ENCODE results near the gene LCN6. TPM values are rescaled to one million over a fixed set of nuclear protein-coding genes. Genes with fewer than 3 reads are reported as not detected.

The LCN6 gene
- total and polyA plus RNA-seq, 9 of the 15 experiments (the other 6 are each of a cell fraction or from before 2014, with no cell fraction given), result 0.10 to 0.45 (median 0.37) TPM; not detected in 5

- no peak for TF ChIP-seq EP300 (IDR thresholded peaks at IDR 0.05; ENCODE audit: low read length)
- no peak for TF ChIP-seq NUFIP1 (IDR thresholded peaks at IDR 0.05; ENCODE audit: partially characterized antibody)
- TF ChIP-seq, protein P1, sequence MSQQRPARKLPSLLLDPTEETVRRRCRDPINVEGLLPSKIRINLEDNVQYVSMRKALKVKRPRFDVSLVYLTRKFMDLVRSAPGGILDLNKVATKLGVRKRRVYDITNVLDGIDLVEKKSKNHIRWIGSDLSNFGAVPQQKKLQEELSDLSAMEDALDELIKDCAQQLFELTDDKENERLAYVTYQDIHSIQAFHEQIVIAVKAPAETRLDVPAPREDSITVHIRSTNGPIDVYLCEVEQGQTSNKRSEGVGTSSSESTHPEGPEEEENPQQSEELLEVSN (IDR thresholded peaks at IDR 0.05; ENCODE audit: borderline replicate concordance in 1 of 2, extremely low read depth in 1 of 2, insufficient read depth in 1 of 2, insufficient read length in 1 of 2, low read depth in 1 of 2, low read length in 1 of 2, poor library complexity in 1 of 2, severe bottlenecking in 1 of 2), result no peak
- TF ChIP-seq XRCC5 (IDR thresholded peaks at IDR 0.05; ENCODE audit: low read depth, low read length), result 0 out of 2 replicates have a peak, but pooled peaks have one; percentile 27
- TF ChIP-seq GATA2 (CRISPR knock-in tag; IDR thresholded peaks at IDR 0.05), result no peak
- TF ChIP-seq, protein P2, sequence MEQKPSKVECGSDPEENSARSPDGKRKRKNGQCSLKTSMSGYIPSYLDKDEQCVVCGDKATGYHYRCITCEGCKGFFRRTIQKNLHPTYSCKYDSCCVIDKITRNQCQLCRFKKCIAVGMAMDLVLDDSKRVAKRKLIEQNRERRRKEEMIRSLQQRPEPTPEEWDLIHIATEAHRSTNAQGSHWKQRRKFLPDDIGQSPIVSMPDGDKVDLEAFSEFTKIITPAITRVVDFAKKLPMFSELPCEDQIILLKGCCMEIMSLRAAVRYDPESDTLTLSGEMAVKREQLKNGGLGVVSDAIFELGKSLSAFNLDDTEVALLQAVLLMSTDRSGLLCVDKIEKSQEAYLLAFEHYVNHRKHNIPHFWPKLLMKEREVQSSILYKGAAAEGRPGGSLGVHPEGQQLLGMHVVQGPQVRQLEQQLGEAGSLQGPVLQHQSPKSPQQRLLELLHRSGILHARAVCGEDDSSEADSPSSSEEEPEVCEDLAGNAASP (IDR thresholded peaks at IDR 0.05), result no peak
- no peak for TF ChIP-seq PTTG1 (tag; IDR thresholded peaks at IDR 0.05; ENCODE audit: low read depth)
- no peak for TF ChIP-seq CREM (IDR thresholded peaks at IDR 0.05; ENCODE audit: low read depth)
- no peak for TF ChIP-seq SMAD1 (IDR thresholded peaks at IDR 0.05; ENCODE audit: low read depth, low read length, partially characterized antibody)
- TF ChIP-seq ZNF3 (CRISPR knock-in tag; IDR thresholded peaks at IDR 0.05), result no peak
- no peak for TF ChIP-seq NCOA6 (IDR thresholded peaks at IDR 0.05)
- no peak for TF ChIP-seq CCAR2 (IDR thresholded peaks at IDR 0.05; ENCODE audit: low read depth, low read length)
- TF ChIP-seq POLR2G (IDR thresholded peaks at IDR 0.05; ENCODE audit: low read depth, low read length), result peak; percentile 72
- TF ChIP-seq, protein P3, sequence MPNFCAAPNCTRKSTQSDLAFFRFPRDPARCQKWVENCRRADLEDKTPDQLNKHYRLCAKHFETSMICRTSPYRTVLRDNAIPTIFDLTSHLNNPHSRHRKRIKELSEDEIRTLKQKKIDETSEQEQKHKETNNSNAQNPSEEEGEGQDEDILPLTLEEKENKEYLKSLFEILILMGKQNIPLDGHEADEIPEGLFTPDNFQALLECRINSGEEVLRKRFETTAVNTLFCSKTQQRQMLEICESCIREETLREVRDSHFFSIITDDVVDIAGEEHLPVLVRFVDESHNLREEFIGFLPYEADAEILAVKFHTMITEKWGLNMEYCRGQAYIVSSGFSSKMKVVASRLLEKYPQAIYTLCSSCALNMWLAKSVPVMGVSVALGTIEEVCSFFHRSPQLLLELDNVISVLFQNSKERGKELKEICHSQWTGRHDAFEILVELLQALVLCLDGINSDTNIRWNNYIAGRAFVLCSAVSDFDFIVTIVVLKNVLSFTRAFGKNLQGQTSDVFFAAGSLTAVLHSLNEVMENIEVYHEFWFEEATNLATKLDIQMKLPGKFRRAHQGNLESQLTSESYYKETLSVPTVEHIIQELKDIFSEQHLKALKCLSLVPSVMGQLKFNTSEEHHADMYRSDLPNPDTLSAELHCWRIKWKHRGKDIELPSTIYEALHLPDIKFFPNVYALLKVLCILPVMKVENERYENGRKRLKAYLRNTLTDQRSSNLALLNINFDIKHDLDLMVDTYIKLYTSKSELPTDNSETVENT (CRISPR knock-in tag; IDR thresholded peaks at IDR 0.05), result no peak
- no peak for TF ChIP-seq ZC3H11A (IDR thresholded peaks at IDR 0.05; ENCODE audit: low read depth, low read length)
- no peak for TF ChIP-seq MEF2D (tag; conservative IDR thresholded peaks at IDR 0.05; ENCODE audit: low read depth)
- TF ChIP-seq ZNF24 (IDR thresholded peaks at IDR 0.05), result no peak
- TF ChIP-seq, protein P4, sequence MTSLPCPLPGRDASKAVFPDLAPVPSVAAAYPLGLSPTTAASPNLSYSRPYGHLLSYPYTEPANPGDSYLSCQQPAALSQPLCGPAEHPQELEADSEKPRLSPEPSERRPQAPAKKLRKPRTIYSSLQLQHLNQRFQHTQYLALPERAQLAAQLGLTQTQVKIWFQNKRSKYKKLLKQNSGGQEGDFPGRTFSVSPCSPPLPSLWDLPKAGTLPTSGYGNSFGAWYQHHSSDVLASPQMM (CRISPR knock-in tag; IDR thresholded peaks at IDR 0.05), result no peak
- TF ChIP-seq HMGN3 (IDR thresholded peaks at IDR 0.05; ENCODE audit: borderline replicate concordance, extremely low read depth, insufficient read length, low read depth, low read length), result peak; percentile 25
- TF ChIP-seq POLR2AphosphoS2 (IDR thresholded peaks at IDR 0.05; ENCODE audit: low read length), result peak; percentile 5; the same call in 1 of the 2 replicates
- TF ChIP-seq PCBP1 (IDR thresholded peaks at IDR 0.05; ENCODE audit: low read depth, low read length, poor library complexity, severe bottlenecking), result peak; percentile 18
- peak; percentile 82; the same call in 1 of the 2 replicates for TF ChIP-seq HNRNPL (IDR thresholded peaks at IDR 0.05; ENCODE audit: low read depth, low read length)
- TF ChIP-seq RBM22 (IDR thresholded peaks at IDR 0.05; ENCODE audit: low read depth, low read length, poor library complexity, severe bottlenecking), result peak; percentile 38
These were observed 26.0 kb downstream of the LCN6 start (continued) for GRCh38 chr9:136722093-136722968.

Measured in K562 (cell line).